Stimulated activated CD4-positive, alpha-beta T cell treated with anti-CD3 and anti-CD28 coated beads, Interleukin-4, amount 100 ng/mL, for 24 hours (primary cell): ENCODE data around the gene AFAP1.
"Not testable (repeated sequence)": the region's sequence is repeated elsewhere in the genome, so short reads cannot be mapped to it uniquely, and the experiment has no call there.

Experiments used
- DNase-seq: peaks from one replicate; pipeline ENCODE4 v3.0.0-alpha.2; 2020

The AFAP1 gene

GRCh38 chr4:7945709-7946380, 6.2 kb upstream of the AFAP1 start:
- DNase-seq, result no peak

GRCh38 chr4:7944599-7945220, 5.0 kb upstream of the AFAP1 start:
- no peak for DNase-seq

GRCh38 chr4:7943688-7944087, 4.0 kb upstream of the AFAP1 start:
- not testable (repeated sequence) for DNase-seq

GRCh38 chr4:7943211-7943610, 3.5 kb upstream of the AFAP1 start:
- no peak for DNase-seq

GRCh38 chr4:7941965-7942496, 2.4 kb upstream of the AFAP1 start:
- DNase-seq, result no peak

- no peak for DNase-seq
These were observed 1.7 kb upstream of the AFAP1 start for GRCh38 chr4:7941111-7941964.

GRCh38 chr4:7938609-7939376, 868 bp downstream of the AFAP1 start:
- no peak for DNase-seq

GRCh38 chr4:7938266-7938608, 1.4 kb downstream of the AFAP1 start:
- DNase-seq, result no peak

GRCh38 chr4:7937006-7937405, 2.7 kb downstream of the AFAP1 start:
- no peak for DNase-seq

GRCh38 chr4:7933651-7934510, 5.8 kb downstream of the AFAP1 start:
- no peak for DNase-seq

- no peak for DNase-seq
These were observed 7.4 kb downstream of the AFAP1 start for GRCh38 chr4:7932287-7932686.

- no peak for DNase-seq
These were observed 10.3 kb downstream of the AFAP1 start for GRCh38 chr4:7929118-7929951.

- no peak for DNase-seq
These were observed 10.9 kb downstream of the AFAP1 start for GRCh38 chr4:7928711-7929110.

GRCh38 chr4:7926822-7927221, 12.8 kb downstream of the AFAP1 start:
- no peak for DNase-seq

GRCh38 chr4:7924570-7924969, 15.1 kb downstream of the AFAP1 start:
- no peak for DNase-seq

GRCh38 chr4:7924163-7924562, 15.5 kb downstream of the AFAP1 start:
- no peak for DNase-seq

GRCh38 chr4:7922466-7922865, 17.2 kb downstream of the AFAP1 start:
- no peak for DNase-seq

- no peak for DNase-seq
These were observed 20.7 kb downstream of the AFAP1 start for GRCh38 chr4:7918981-7919380.

- DNase-seq, result not testable (repeated sequence)
These were observed 21.5 kb downstream of the AFAP1 start for GRCh38 chr4:7918187-7918586.

- no peak for DNase-seq
These were observed 22.0 kb downstream of the AFAP1 start for GRCh38 chr4:7917669-7918068.

- DNase-seq, result no peak
These were observed 23.8 kb downstream of the AFAP1 start for GRCh38 chr4:7915875-7916242.
